ENCODE results near the gene KIF17. TPM values are rescaled to one million over a fixed set of nuclear protein-coding genes. Genes with fewer than 3 reads are reported as not detected.

KIF17 gene
- total RNA-seq, 4 donors from 2014 or later: 0.80 to 10.3 (median 2.2) TPM

DNA sequence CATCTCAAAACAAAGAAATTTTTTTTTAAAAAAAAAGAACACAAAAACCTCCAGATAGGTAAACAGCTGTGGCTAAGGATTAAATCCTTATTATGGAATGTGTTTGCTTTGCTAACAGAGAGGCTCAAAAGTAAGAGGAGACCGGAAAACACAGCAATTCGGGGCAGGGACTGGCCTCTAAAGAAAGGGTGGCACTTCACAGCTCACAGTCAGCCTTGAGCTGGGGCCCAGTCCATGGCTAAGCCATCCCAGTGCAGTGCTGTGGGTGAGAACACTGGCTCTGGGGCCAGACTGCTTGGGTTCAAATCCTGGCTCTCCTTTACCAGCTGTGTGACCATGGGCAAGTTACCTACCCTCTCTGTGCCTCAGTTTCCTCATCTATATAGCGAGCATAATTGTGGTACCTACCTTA, 28.2 kb downstream of the KIF17 start:
- Histone ChIP-seq H3K9me3 (no peaks in the 10 kb centered on the region), H3K4me1 (no peaks in the 10 kb centered on the region), H3K4me3 (no peak overlapping the region), H3K27me3 (no peaks in the 10 kb centered on the region), H3K27ac (no peak overlapping the region), H3K36me3 (no peaks in the 10 kb centered on the region)
- peak in 1 of 3 donors; percentile 5 for DNase-seq
- no peak for TF ChIP-seq POLR2A (IDR thresholded peaks at IDR 0.05)
- TF ChIP-seq, protein P1, sequence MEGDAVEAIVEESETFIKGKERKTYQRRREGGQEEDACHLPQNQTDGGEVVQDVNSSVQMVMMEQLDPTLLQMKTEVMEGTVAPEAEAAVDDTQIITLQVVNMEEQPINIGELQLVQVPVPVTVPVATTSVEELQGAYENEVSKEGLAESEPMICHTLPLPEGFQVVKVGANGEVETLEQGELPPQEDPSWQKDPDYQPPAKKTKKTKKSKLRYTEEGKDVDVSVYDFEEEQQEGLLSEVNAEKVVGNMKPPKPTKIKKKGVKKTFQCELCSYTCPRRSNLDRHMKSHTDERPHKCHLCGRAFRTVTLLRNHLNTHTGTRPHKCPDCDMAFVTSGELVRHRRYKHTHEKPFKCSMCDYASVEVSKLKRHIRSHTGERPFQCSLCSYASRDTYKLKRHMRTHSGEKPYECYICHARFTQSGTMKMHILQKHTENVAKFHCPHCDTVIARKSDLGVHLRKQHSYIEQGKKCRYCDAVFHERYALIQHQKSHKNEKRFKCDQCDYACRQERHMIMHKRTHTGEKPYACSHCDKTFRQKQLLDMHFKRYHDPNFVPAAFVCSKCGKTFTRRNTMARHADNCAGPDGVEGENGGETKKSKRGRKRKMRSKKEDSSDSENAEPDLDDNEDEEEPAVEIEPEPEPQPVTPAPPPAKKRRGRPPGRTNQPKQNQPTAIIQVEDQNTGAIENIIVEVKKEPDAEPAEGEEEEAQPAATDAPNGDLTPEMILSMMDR (IDR thresholded peaks at IDR 0.05): no peak

DNA sequence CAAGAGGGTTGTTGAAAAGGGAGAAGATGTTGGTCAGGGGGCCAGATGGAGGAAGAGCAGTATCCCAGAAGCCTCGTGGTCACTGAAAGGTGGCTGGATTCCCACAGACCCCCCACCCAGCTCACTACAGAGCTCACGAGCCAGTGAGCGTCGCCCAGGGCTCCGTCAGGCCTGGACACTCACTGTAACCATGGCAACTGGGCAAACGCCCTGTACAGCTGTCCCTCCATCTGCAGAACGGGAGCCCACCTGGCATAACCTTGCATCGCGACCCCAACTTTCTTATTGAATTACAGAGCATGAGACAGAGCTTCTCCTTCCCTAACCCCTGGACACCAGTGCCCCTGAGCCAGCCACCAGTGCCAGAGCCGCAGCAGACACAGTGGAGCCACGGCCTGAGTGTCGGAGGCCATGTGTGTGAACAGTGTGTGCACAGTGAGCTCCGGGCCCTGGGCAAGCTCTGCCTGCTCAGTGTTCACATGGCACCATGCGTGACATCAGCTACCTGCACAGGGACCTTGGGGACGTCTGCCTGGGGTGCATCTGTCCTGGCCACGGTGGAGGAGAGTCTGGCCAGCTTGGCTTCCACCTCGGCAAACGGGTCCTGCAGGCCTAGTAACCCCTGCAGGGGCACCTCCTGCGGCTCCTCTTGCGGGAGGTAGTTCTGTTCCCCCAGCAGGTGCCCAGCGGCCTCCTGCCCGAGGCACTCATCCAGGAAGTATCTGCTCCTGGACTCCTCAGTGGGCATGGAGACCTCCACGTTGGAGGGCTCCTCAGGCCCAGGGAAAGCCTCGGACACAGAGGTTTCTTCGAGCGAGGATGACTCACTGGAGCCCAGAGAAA, 30.7 kb downstream of the KIF17 start:
- no peak for DNase-seq
- H3K36me3 ChIP-seq: no peaks in the 10 kb centered on the region
- no peaks in the 10 kb centered on the region for H3K9me3 ChIP-seq
- H3K27ac ChIP-seq: no peak overlapping the region
- H3K27me3 ChIP-seq: no peaks in the 10 kb centered on the region
- TF ChIP-seq POLR2A (IDR thresholded peaks at IDR 0.05): no peak
- TF ChIP-seq, protein P1 (IDR thresholded peaks at IDR 0.05): no peak
- no peaks in the 10 kb centered on the region for H3K4me1 ChIP-seq
- no peak overlapping the region for H3K4me3 ChIP-seq

DNA sequence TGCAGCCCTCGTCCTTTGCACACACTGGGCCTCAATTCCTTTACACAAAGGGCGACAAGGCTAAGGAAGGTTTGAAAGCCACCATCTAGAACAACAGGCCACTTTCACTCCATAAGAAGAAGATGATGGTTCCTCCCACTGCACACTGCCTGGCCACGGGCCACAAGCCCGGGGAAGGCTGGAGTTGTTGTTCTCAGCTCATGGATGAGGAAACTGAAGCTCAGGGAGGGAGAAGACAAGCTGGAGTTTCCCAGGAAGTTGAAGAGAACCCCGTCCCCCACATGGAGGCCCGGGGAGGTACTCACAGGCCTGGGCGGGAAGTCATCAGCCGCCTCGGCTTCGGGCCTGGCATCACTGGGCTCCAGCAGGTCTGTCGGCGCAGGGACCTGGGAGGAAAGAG, 32.1 kb downstream of the KIF17 start:
- no peaks in the 10 kb centered on the region for H3K27me3 ChIP-seq
- no peak overlapping the region for H3K4me3 ChIP-seq
- DNase-seq: no peak
- TF ChIP-seq POLR2A (IDR thresholded peaks at IDR 0.05): no peak
- TF ChIP-seq, protein P1 (IDR thresholded peaks at IDR 0.05): no peak
- H3K27ac ChIP-seq: peak overlapping the region in 3 of 4 donors; percentile 17 to 76 (median 50)
- H3K36me3 ChIP-seq: no peaks in the 10 kb centered on the region
- H3K9me3 ChIP-seq: no peaks in the 10 kb centered on the region
- H3K4me1 ChIP-seq: no peaks in the 10 kb centered on the region

DNA sequence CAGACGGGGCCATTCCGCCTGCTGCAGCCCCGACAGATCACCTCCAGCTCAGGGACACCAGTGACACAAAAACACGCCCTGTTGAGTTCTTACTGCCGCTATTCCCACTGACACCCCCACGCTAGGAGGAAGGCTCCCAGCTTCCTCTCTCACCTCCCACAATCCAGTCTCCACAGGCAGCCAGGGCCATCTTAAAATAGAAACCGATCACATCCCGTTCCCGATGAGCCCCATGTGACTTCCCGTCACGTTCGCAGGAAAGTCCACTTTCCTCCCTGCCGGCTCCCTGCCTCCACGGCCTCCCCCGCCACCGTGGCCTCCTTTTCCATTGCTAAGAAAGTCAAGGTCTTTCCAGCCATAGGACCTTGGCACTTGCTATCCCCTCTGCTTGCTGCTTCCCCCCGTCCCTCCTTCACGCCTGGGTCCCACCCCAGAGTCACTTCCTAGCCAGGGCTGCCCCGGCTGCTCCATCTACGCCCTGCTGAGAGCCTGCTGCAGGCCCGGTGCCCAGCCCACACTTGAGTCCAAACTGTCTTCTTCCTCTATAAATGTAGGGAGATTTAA, 32.6 kb downstream of the KIF17 start:
- DNase-seq: no peak
- H3K4me3 ChIP-seq: peak overlapping the region in 1 of 4 donors; percentile 21

DNA sequence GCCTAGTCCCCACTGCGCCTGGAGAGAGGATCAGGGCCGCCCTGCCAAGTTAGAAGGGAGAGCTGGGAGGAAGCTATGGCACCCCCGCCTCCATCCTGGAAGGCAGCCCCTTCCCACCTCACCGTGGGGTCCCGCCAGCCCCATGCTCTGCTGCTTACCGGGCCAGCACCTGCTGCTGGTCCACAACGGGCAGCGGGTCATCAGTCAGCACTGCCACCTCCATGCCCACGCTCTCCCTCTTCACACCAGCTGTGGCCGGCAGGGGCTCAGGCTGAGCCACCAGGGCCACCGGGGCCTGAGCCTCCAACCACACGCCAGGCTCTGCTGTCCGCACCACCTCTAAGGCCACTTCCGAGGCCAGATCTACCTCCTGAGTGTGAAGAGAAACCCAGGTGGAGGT, 33.2 kb downstream of the KIF17 start:
- Histone ChIP-seq H3K9me3 (no peaks in the 10 kb centered on the region), H3K27ac (peak overlapping the region in 3 of 4 donors; percentile 34 to 76 (median 50)), H3K36me3 (no peaks in the 10 kb centered on the region), H3K4me3 (peak overlapping the region in 1 of 4 donors; percentile 21), H3K27me3 (no peaks in the 10 kb centered on the region), H3K4me1 (no peaks in the 10 kb centered on the region)
- TF ChIP-seq, protein P1 (IDR thresholded peaks at IDR 0.05): no peak
- no peak for TF ChIP-seq POLR2A (IDR thresholded peaks at IDR 0.05)
- DNase-seq: peak in 1 of 3 donors; percentile 41

More for the DNA sequence above, 32.6 kb downstream of the KIF17 start:
- H3K27ac ChIP-seq: peak overlapping the region; percentile 17 to 76 (median 42)
- no peaks in the 10 kb centered on the region for H3K36me3 ChIP-seq
- no peaks in the 10 kb centered on the region for H3K9me3 ChIP-seq
- H3K4me1 ChIP-seq: no peaks in the 10 kb centered on the region
- no peak for TF ChIP-seq POLR2A (IDR thresholded peaks at IDR 0.05)
- TF ChIP-seq, protein P1 (IDR thresholded peaks at IDR 0.05): no peak
- no peaks in the 10 kb centered on the region for H3K27me3 ChIP-seq

Data from Peyer's patch (tissue), 4 donors.